Natural killer cell (primary cell): Measurements from ENCODE around the gene TBL1X. TPM values are rescaled to one million over a fixed set of nuclear protein-coding genes. Genes with fewer than 3 reads are reported as not detected.

Experiments
- ATAC-seq, 3 donors: fragments of 150-1000 bp in 2 of 3; fragments of 200-7000 bp in 1 of 3; cut with Tn5 transposase; 1 replicate in 1 of 3; 2 replicates in 2 of 3; pipeline ENCODE4 v1.10.0; 2021; ENCODE audit warnings: mild to moderate bottlenecking in 2 of 3, moderate library complexity in 2 of 3
- DNase-seq, 2 donors: peaks; one replicate each; pipeline versions ENCODE4 v3.0.0 to v3.0.0-alpha.2; 2013 to 2021; ENCODE audit warnings: mixed read lengths in 1 of 2
- H3K27ac ChIP-seq: one replicate; pipeline ENCODE4 v1.5.1; 2013; ENCODE audit warnings: mild to moderate bottlenecking, low read length
- H3K27me3 ChIP-seq: one replicate; pipeline ENCODE4 v1.6.1; 2013; ENCODE audit warnings: low read length; ENCODE audit not compliant: control insufficient read depth, insufficient read depth
- H3K36me3 ChIP-seq: one replicate; pipeline ENCODE4 v1.6.1; 2013; ENCODE audit warnings: low read length; ENCODE audit not compliant: control insufficient read depth, insufficient read depth
- H3K4me1 ChIP-seq: one replicate; pipeline ENCODE4 v1.6.1; 2013; ENCODE audit warnings: low read length; ENCODE audit not compliant: control insufficient read depth, insufficient read depth
- H3K4me3 ChIP-seq: one replicate; pipeline ENCODE4 v1.5.1; 2013; ENCODE audit warnings: low read length
- H3K9me3 ChIP-seq: one replicate; pipeline ENCODE4 v1.6.1; 2013; ENCODE audit warnings: low read length; ENCODE audit not compliant: control insufficient read depth, insufficient read depth
- H3K27ac Mint-ChIP-seq, 2 donors: one replicate each; pipeline ENCODE4 v1.8.0; 2022; ENCODE audit warnings: mild to moderate bottlenecking in 2 of 2, mixed read lengths in 2 of 2, moderate library complexity in 1 of 2
- H3K27me3 Mint-ChIP-seq, 2 donors: one replicate each; pipeline ENCODE4 v1.8.0; 2022; ENCODE audit warnings: low read depth in 2 of 2, mixed read lengths in 2 of 2
- H3K36me3 Mint-ChIP-seq: one replicate; pipeline ENCODE4 v1.8.0; 2022; ENCODE audit warnings: mixed read lengths
- H3K4me1 Mint-ChIP-seq, 2 donors: one replicate each; pipeline ENCODE4 v1.8.0; 2022; ENCODE audit warnings: mixed read lengths in 2 of 2
- H3K4me3 Mint-ChIP-seq: one replicate; pipeline ENCODE4 v1.8.0; 2022; ENCODE audit warnings: mild to moderate bottlenecking, moderate library complexity, mixed read lengths
- H3K9me3 Mint-ChIP-seq, 2 donors: one replicate each; pipeline ENCODE4 v1.8.0; 2022; ENCODE audit warnings: mixed read lengths in 2 of 2
- WGBS: methylation state at CpG from one replicate; pipeline ENCODE4 v1.1.7; 2013; ENCODE audit warnings: missing lambda C conversion rate; ENCODE audit not compliant: insufficient coverage; 5-methylcytosine and 5-hydroxymethylcytosine counted together
- intact Hi-C: fragments of 100-400 bp; cut with micrococcal nuclease; formaldehyde crosslinking; loops from one replicate; pipeline ENCODE4 v1.14.2; 2022
- total RNA-seq, 4 donors: library from RNA; stranded (reverse); fragments of 120-200 nt in 1 of 4; gene quantifications; one replicate each; pipeline versions ENCODE4 v1.2.3 to v1.2.4, GENCODE V29; 2013 to 2022
- TF ChIP-seq, protein P1 (sequence below): fragments of 200-600 bp; IDR thresholded peaks from one replicate; pipeline ENCODE4 v1.8.0; 2022; ENCODE audit warnings: antibody characterized with exemption

The TBL1X gene
- total RNA-seq, 3 donors from 2014 or later (not counting 1 experiment from before 2014, with no cell fraction given), result 21.9 to 43.8 (median 32.7) TPM

- Histone ChIP-seq H3K9me3 (no peaks in the 10 kb centered on the region), H3K36me3 (no peaks in the 10 kb centered on the region), H3K27me3 (no peaks in the 10 kb centered on the region), H3K27ac (no peak overlapping the region), H3K4me3 (no peak overlapping the region), H3K4me1 (peaks cover 21% of the 10 kb centered on the region)
- Mint-ChIP-seq H3K9me3 (no peaks in the 10 kb centered on the region), H3K27me3 (no peaks in the 10 kb centered on the region), H3K4me3 (no peak overlapping the region), H3K36me3 (no peaks in the 10 kb centered on the region), H3K27ac (peak overlapping the region; percentile 79 to 91), H3K4me1 (peaks cover 46% of the 10 kb centered on the region in 2 donors)
- intact Hi-C loops, result no loop called here
- 82% methylated on average over 13 of the region's 13 CpGs for WGBS
- DNase-seq, result no peak
- ATAC-seq, result no peak
- TF ChIP-seq, protein P1, sequence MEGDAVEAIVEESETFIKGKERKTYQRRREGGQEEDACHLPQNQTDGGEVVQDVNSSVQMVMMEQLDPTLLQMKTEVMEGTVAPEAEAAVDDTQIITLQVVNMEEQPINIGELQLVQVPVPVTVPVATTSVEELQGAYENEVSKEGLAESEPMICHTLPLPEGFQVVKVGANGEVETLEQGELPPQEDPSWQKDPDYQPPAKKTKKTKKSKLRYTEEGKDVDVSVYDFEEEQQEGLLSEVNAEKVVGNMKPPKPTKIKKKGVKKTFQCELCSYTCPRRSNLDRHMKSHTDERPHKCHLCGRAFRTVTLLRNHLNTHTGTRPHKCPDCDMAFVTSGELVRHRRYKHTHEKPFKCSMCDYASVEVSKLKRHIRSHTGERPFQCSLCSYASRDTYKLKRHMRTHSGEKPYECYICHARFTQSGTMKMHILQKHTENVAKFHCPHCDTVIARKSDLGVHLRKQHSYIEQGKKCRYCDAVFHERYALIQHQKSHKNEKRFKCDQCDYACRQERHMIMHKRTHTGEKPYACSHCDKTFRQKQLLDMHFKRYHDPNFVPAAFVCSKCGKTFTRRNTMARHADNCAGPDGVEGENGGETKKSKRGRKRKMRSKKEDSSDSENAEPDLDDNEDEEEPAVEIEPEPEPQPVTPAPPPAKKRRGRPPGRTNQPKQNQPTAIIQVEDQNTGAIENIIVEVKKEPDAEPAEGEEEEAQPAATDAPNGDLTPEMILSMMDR, result no peak
These were observed 211.4 kb downstream of the TBL1X start for GRCh38 chrX:9676306-9676705.

DNA sequence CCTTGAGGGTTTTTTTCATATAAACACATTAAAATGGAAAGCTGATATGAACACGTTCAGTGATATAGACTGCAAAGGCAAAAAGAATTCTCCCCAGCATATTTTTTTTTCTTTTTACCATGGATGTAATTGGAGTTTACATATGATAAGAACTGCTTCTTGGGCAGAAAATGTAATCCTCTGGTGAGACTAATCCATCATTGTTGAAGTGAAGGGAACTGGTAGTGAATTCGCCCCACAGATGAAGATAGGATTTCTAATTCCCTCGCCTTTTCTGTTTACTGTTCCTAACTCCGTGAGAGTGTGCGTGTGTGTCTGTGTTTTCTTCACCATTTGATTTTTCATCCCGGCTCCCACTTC, 211.9 kb downstream of the TBL1X start:
- no peaks in the 10 kb centered on the region for H3K36me3 ChIP-seq
- DNase-seq (no peak), ATAC-seq (no peak)
- no peak overlapping the region for H3K4me3 Mint-ChIP-seq
- H3K27me3 ChIP-seq, result no peaks in the 10 kb centered on the region
- no peaks in the 10 kb centered on the region for H3K27me3 Mint-ChIP-seq
- TF ChIP-seq, protein P1, result no peak
- no peaks in the 10 kb centered on the region for H3K9me3 ChIP-seq
- H3K4me1 Mint-ChIP-seq, result peaks cover 42 to 46% of the 10 kb centered on the region in 2 donors
- no peak overlapping the region for H3K4me3 ChIP-seq
- intact Hi-C loops, result loop anchor here (1.0 kb wide), 2 partner anchors 32 to 213 kb away; no protein-coding TSS in a partner anchor
- WGBS, result 86% methylated on average over 4 of the region's 6 CpGs
- peak overlapping the region; percentile 39 for H3K27ac ChIP-seq
- H3K36me3 Mint-ChIP-seq, result no peaks in the 10 kb centered on the region
- peaks cover 18% of the 10 kb centered on the region for H3K4me1 ChIP-seq
- no peaks in the 10 kb centered on the region for H3K9me3 Mint-ChIP-seq
- H3K27ac Mint-ChIP-seq, result peak overlapping the region; percentile 79 to 91

- peak overlapping the region; percentile 54 for H3K4me3 Mint-ChIP-seq
- peak; percentile 88 to 95 (median 94) for ATAC-seq
- peaks cover 37 to 42% of the 10 kb centered on the region in 2 donors for H3K4me1 Mint-ChIP-seq
- Histone ChIP-seq H3K27me3 (no peaks in the 10 kb centered on the region), H3K27ac (peak overlapping the region; percentile 73), H3K4me3 (no peak overlapping the region), H3K36me3 (no peaks in the 10 kb centered on the region), H3K9me3 (no peaks in the 10 kb centered on the region), H3K4me1 (peaks cover 16% of the 10 kb centered on the region)
- intact Hi-C loops, result loop anchor here (1.0 kb wide), 2 partner anchors 33 to 214 kb away; no protein-coding TSS in a partner anchor
- TF ChIP-seq, protein P1, result no peak
- DNase-seq, result peak in 1 of 2 donors; percentile 49
- H3K36me3 Mint-ChIP-seq, result no peaks in the 10 kb centered on the region
- H3K9me3 Mint-ChIP-seq, result no peaks in the 10 kb centered on the region
- no peaks in the 10 kb centered on the region for H3K27me3 Mint-ChIP-seq
- H3K27ac Mint-ChIP-seq, result peak overlapping the region; percentile 79 to 91
- 50% methylated on average over 1 of the region's 7 CpGs for WGBS
These were observed 212.4 kb downstream of the TBL1X start for GRCh38 chrX:9677098-9677739.
